SK-N-SH (cell line): ENCODE measurements around the gene MRFAP1L1. TPM values are rescaled to one million over a fixed set of nuclear protein-coding genes. Genes with fewer than 3 reads are reported as not detected.

Experiments
- CTCF ChIA-PET: fragments of 300-600, 350-600 bp; formaldehyde crosslinking; extraction: SDS; loops from one replicate; lab custom pipeline; 2021; lab: Yijun Ruan, JAX
- POLR2A ChIA-PET: fragments of 350-600 bp; sonication (Branson Sonifier 250); formaldehyde crosslinking; extraction: SDS; loops from one replicate; lab custom pipeline; 2020; ENCODE audit warnings: antibody characterized with exemption, inconsistent platforms; lab: Yijun Ruan, JAX
- DNase-seq: peaks from one replicate; pipeline ENCODE4 v3.0.0; 2012
- H2AFZ ChIP-seq: fragments of 200-600 bp; sonication (generic); 2 replicates; pipeline ENCODE4 v1.8.1; 2016; ENCODE audit warnings: antibody characterized with exemption, mild to moderate bottlenecking, low read depth
- H3F3A ChIP-seq: fragments of 200-600 bp; sonication (generic); replicated peaks from 2 replicates; pipeline ENCODE3; 2016; ENCODE audit warnings: antibody characterized with exemption, mild to moderate bottlenecking; ENCODE audit not compliant: insufficient read depth
- H3K27ac ChIP-seq, 2 experiments: fragments of 200-500 bp in 1 of 2; fragments of 200-600 bp in 1 of 2; sonication (Bioruptor generic) in 1 of 2; sonication (generic), shearing (Covaris generic) in 1 of 2; 2 replicates each; pipeline versions ENCODE4 v1.5.1 to v1.6.1; 2014 to 2016; ENCODE audit warnings: low read depth in 2 of 2, inconsistent platforms in 1 of 2, low read length in 1 of 2, mild to moderate bottlenecking in 1 of 2, mixed read lengths in 1 of 2
- H3K27me3 ChIP-seq: fragments of 200-600 bp; sonication (generic), shearing (Covaris generic); 2 replicates; pipeline ENCODE4 v1.6.1; 2016; ENCODE audit warnings: mixed run types; ENCODE audit not compliant: insufficient read depth
- H3K36me3 ChIP-seq, 2 experiments: fragments of 200-500 bp in 1 of 2; fragments of 200-600 bp in 1 of 2; sonication (Bioruptor generic) in 1 of 2; sonication (generic) in 1 of 2; replicated peaks in 1 of 2; 2 replicates each; pipeline versions ENCODE3 to v1.5.1; 2014 to 2016; ENCODE audit warnings: low read length in 1 of 2, mild to moderate bottlenecking in 1 of 2; ENCODE audit not compliant: insufficient read depth in 2 of 2, control insufficient read depth in 1 of 2
- H3K4me1 ChIP-seq, 2 experiments: fragments of 200-500 bp in 1 of 2; fragments of 200-600 bp in 1 of 2; sonication (Bioruptor generic) in 1 of 2; sonication (generic), shearing (Covaris generic) in 1 of 2; 2 replicates each; pipeline versions ENCODE4 v1.5.1 to v1.6.1; 2014 to 2016; ENCODE audit warnings: low read depth in 1 of 2, low read length in 1 of 2, mixed run types in 1 of 2; ENCODE audit not compliant: insufficient read depth in 2 of 2, control insufficient read depth in 1 of 2
- H3K4me2 ChIP-seq: fragments of 200-600 bp; sonication (generic), shearing (Covaris generic); 2 replicates; pipeline ENCODE4 v1.6.1; 2017; ENCODE audit warnings: mixed run types
- H3K4me3 ChIP-seq, 2 experiments: fragments of 200-500 bp in 1 of 2; fragments of 200-600 bp in 1 of 2; sonication (Bioruptor generic) in 1 of 2; sonication (generic), shearing (Covaris generic) in 1 of 2; 2 replicates each; pipeline versions ENCODE4 v1.5.1 to v1.8.1; 2014 to 2016; ENCODE audit warnings: low read depth in 2 of 2, inconsistent platforms in 1 of 2, low read length in 1 of 2, mild to moderate bottlenecking in 1 of 2, mixed read lengths in 1 of 2, moderate library complexity in 1 of 2
- H3K79me2 ChIP-seq: fragments of 200-600 bp; sonication (generic); 2 replicates; pipeline ENCODE4 v1.8.1; 2017; ENCODE audit warnings: mild to moderate bottlenecking; ENCODE audit not compliant: insufficient read depth
- H3K9ac ChIP-seq: fragments of 200-600 bp; sonication (generic); 2 replicates; pipeline ENCODE4 v1.6.1; 2017; ENCODE audit warnings: mixed run types
- H3K9me2 ChIP-seq: fragments of 200-600 bp; sonication (generic); 2 replicates; pipeline ENCODE4 v1.6.1; 2017; ENCODE audit warnings: mixed run types
- H3K9me3 ChIP-seq: fragments of 200-600 bp; sonication (generic); 2 replicates; pipeline ENCODE4 v1.6.1; 2017; ENCODE audit warnings: mixed run types, mild to moderate bottlenecking, moderate library complexity
- H4K20me1 ChIP-seq: fragments of 200-600 bp; sonication (generic); 2 replicates; pipeline ENCODE4 v1.6.1; 2017; ENCODE audit warnings: mild to moderate bottlenecking, mixed run types; ENCODE audit not compliant: insufficient read depth
- EP300 ChIP-seq, 2 experiments: IDR thresholded peaks; 2 replicates each; pipeline versions ENCODE4 v1.4.0 to v1.6.1; 2012; ENCODE audit warnings: borderline replicate concordance in 1 of 2, low read depth in 1 of 2, low read length in 1 of 2
- FOXJ3 ChIP-seq: sonication (generic); formaldehyde crosslinking; IDR thresholded peaks from 2 replicates; pipeline ENCODE4 v1.5.1; 2020; ENCODE audit warnings: mild to moderate bottlenecking, missing genetic modification reagents
- FOXM1 ChIP-seq: IDR thresholded peaks from 2 replicates; pipeline ENCODE4 v1.4.0; 2012; ENCODE audit warnings: low read depth, mild to moderate bottlenecking
- GABPA ChIP-seq: IDR thresholded peaks from 2 replicates; pipeline ENCODE4 v1.4.0; 2012; ENCODE audit warnings: low read depth, mild to moderate bottlenecking
- GATA2 ChIP-seq: sonication (generic); formaldehyde crosslinking; IDR thresholded peaks from 2 replicates; pipeline ENCODE4 v1.5.0; 2020; ENCODE audit warnings: mild to moderate bottlenecking, missing genetic modification reagents
- IRF3 ChIP-seq: fragments of 150-350 bp; IDR thresholded peaks from 2 replicates; pipeline ENCODE4 v1.6.1; 2016; ENCODE audit warnings: mild to moderate bottlenecking, low read depth, low read length
- MAX ChIP-seq: IDR thresholded peaks from 2 replicates; pipeline ENCODE4 v1.4.0; 2012; ENCODE audit warnings: low read depth
- PBX3 ChIP-seq: IDR thresholded peaks from 2 replicates; pipeline ENCODE4; 2012
- RCOR1 ChIP-seq: fragments of 150-350 bp; IDR thresholded peaks from 2 replicates; pipeline ENCODE4 v1.6.1; 2017; ENCODE audit warnings: antibody characterized with exemption, low read length
- REST ChIP-seq: IDR thresholded peaks from 2 replicates; pipeline ENCODE4 v1.6.1; 2012; ENCODE audit warnings: mild to moderate bottlenecking, low read depth, low read length, moderate library complexity
- RXRA ChIP-seq: IDR thresholded peaks from 2 replicates; pipeline ENCODE4 v1.4.0; 2012; ENCODE audit warnings: low read depth, mild to moderate bottlenecking, borderline replicate concordance
- SMC3 ChIP-seq: IDR thresholded peaks from 2 replicates; pipeline ENCODE4 v1.6.1; 2012; ENCODE audit warnings: low read depth, low read length, improper control_type of control experiment
- TCF12 ChIP-seq: IDR thresholded peaks from 2 replicates; pipeline ENCODE4 v1.4.0; 2012
- TEAD4 ChIP-seq: IDR thresholded peaks from 2 replicates; pipeline ENCODE4 v1.4.0; 2012; ENCODE audit warnings: mild to moderate bottlenecking, borderline replicate concordance; ENCODE audit not compliant: insufficient read depth
- USF1 ChIP-seq: IDR thresholded peaks from 2 replicates; pipeline ENCODE4 v1.4.0; 2012; ENCODE audit warnings: low read depth, borderline replicate concordance
- YY1 ChIP-seq: IDR thresholded peaks from 2 replicates; pipeline ENCODE4 v1.4.0; 2012; ENCODE audit warnings: low read depth, mild to moderate bottlenecking
- WGBS: methylation state at CpG from one replicate; pipeline ENCODE4 v1.1.6; 2017; ENCODE audit warnings: low lambda C conversion rate; 5-methylcytosine and 5-hydroxymethylcytosine counted together
- polyA plus RNA-seq, 3 experiments: library from polyadenylated mRNA; depleted of rRNA; stranded (reverse); fragments of >200 nt; gene quantifications; 2 replicates each; pipeline ENCODE4 v1.2.3, GENCODE V29; 2012

MRFAP1L1 gene
- polyA plus RNA-seq, 1 of the 3 experiments (the other 2 are of a cell fraction) = 60.3 TPM

- ChIA-PET CTCF (no interaction called here), POLR2A (no interaction called here)
- TF ChIP-seq PBX3 (no peak), IRF3 (no peak), FOXM1 (no peak), TEAD4 (no peak), RXRA (no peak), YY1 (no peak), FOXJ3 (CRISPR knock-in tag) (no peak), GATA2 (CRISPR knock-in tag) (no peak), GABPA (no peak), REST (no peak), SMC3 (no peak), RCOR1 (no peak), USF1 (no peak), TCF12 (no peak), EP300 (IDR thresholded peaks at IDR 0.05; ENCODE audit: borderline replicate concordance in 1 of 2, low read depth in 1 of 2, low read length in 1 of 2) (no peak), MAX (no peak)
- Histone ChIP-seq H3F3A (peaks cover 6% of the 10 kb centered on the region), H3K9me2 (no peaks in the 10 kb centered on the region), H3K9ac (no peak overlapping the region), H3K4me2 (no peak overlapping the region), H4K20me1 (no peaks in the 10 kb centered on the region), H2AFZ (no peak overlapping the region), H3K36me3 (no peaks in the 10 kb centered on the region), H3K27ac (no peak overlapping the region), H3K9me3 (no peaks in the 10 kb centered on the region), H3K79me2 (no peaks in the 10 kb centered on the region), H3K4me3 (no peak overlapping the region), H3K4me1 (peaks cover 0 to 20% of the 10 kb centered on the region in 2 experiments; a peak in 3 of 4 replicates), H3K27me3 (no peaks in the 10 kb centered on the region)
- 70% methylated on average over 3 of the region's 4 CpGs for WGBS
- DNase-seq = no peak
These were observed 23.4 kb downstream of the MRFAP1L1 start for GRCh38 chr4:6686104-6686787.
